Stimulated activated CD8-positive, alpha-beta memory T cell treated with anti-CD3 and anti-CD28 coated beads, Interleukin-2, amount 100 ng/mL, for 48 hours (primary cell): ENCODE data around the gene GMNN.
"Not testable (repeated sequence)": the region's sequence is repeated elsewhere in the genome, so short reads cannot be mapped to it uniquely, and the experiment has no call there.

Experiments
- DNase-seq, 2 donors: peaks; one replicate each; pipeline ENCODE4 v3.0.0-alpha.2; 2020; ENCODE audit warnings: low read depth in 2 of 2

The GMNN gene

GRCh38 chr6:24761851-24762250 is 12.9 kb upstream of the GMNN start:
- no peak for DNase-seq

DNA sequence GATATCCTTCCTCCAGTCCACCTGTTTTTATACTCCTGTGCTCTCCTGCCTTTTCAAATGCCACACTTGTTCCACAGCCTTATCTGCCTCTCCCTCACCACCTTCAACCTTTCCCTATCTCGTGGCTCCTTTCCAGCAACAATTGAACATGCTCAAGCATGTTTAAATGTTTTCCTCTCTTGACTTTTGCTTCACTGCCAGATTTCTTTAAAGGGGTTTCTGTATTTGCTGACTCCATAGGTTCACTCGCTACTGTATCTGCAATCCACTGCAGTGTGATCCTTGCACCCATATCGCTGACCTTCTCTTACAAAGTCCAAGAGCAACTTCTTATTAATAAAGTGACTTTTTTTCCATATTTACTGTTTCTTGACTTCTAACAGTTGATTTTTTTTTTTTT is 11.2 kb upstream of the GMNN start:
- no peak for DNase-seq

GRCh38 chr6:24764833-24765828 is 9.6 kb upstream of the GMNN start:
- not testable (repeated sequence) for DNase-seq

DNA sequence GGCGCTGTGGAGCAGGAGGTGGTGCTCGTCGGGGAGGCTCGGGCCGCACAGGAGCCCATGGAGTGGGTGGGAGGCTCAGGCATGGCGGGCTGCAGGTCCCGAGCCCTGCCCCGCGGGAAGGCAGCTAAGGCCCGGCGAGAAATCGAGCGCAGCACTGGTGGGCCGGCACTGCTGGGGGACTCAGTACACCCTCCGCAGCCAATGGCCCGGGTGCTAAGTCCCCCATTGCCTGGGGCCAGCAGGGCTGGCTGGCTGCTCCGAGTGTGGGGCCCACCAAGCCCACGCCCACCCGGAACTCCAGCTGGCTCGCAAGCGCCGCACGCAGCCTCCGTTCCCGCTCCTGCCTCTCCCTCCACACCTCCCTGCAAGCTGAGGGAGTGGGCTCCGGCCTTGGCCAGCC is 8.8 kb upstream of the GMNN start:
- DNase-seq, result not testable (repeated sequence)

- DNase-seq, result no peak
Measured at GRCh38 chr6:24766680-24767462, 7.9 kb upstream of the GMNN start.

DNA sequence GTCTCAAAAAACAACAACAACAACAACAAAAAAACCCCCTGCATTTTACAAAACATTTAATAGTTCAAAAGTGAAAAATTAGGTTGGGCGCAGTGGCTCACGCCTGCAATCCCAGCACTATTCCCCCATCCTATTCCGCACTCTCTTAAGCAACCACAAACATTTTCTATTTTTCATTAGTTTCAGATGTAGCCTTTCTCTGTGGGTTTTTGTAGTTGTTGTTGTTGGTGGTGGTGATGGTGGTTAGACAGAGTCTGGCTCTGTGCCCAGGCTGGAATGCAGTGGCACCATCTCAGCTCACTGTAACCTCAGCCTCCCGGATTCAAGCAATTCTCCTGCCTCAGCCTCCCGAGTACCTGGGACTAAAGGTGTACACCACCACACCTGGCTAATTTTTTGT is 6.4 kb upstream of the GMNN start:
- DNase-seq, result no peak

- no peak for DNase-seq
Measured at GRCh38 chr6:24775520-24776058, 852 bp downstream of the GMNN start.

- no peak for DNase-seq
Measured at GRCh38 chr6:24777227-24777626, 2.5 kb downstream of the GMNN start.

GRCh38 chr6:24778121-24778520 is 3.4 kb downstream of the GMNN start:
- no peak for DNase-seq

DNA sequence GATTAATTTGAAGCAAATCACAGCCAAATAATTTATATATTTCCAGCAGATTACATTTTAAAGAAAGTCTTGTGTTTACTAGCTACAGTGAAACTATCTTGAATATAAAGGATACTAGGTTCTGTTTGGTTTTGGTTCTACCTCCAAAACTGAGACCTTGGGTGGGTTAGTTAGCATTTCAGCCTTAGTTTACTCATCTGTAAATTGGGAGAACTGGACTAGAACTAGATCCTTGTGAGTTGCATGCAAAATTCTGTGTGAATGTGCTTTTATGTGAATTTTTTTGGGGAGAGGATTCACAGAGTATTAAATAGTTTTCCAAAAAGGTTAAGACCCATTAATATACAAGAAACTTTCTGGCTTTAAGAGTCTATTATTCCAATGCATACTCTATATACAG is 4.1 kb downstream of the GMNN start:
- DNase-seq, result no peak

- no peak for DNase-seq
Measured at GRCh38 chr6:24779416-24780016, 4.8 kb downstream of the GMNN start.

- no peak for DNase-seq
Measured at GRCh38 chr6:24780206-24780605, 5.5 kb downstream of the GMNN start.

GRCh38 chr6:24788031-24788665 is 13.4 kb downstream of the GMNN start:
- DNase-seq, result no peak

- DNase-seq, result no peak
Measured at GRCh38 chr6:24795106-24795505, 20.4 kb downstream of the GMNN start.

DNA sequence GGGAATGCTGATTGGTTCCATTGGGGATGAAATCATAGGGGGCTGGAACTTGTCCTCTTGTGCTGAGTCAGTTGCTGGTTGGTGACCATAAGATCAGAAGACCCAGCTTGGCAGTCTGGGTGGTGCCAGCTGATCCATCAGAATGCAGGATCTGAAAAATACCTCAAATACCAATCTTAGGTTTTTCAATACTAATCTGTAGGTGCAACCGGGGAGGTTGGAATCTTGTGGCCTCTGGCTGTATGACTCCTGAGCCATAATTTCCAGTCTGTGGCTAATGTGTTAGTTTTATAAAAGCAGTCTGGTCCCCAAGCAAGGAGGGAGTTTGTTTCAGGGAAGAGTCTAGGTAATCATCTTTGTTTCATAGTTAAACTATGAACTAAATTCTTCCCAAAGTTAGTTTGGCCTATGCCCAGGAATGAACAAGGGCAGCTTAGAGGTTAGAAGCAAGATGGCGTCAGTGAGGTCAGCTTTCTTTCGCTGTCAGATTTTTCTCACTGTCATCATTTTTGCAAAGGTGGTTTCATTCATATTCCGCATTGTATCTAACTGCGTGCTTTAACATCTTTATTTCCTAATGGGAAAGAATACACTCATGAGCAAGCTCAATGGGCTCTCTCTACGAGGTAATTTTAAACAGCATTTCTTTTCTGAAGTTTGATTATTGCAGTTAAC is 22.0 kb downstream of the GMNN start:
- DNase-seq, result no peak

- DNase-seq, result no peak
Measured at GRCh38 chr6:24797596-24798216, 23.0 kb downstream of the GMNN start.

- no peak for DNase-seq
Measured at GRCh38 chr6:24798740-24799540, 24.2 kb downstream of the GMNN start, which contains the start of gene ARMH2. Gene ARMH2, minus strand, starts transcription at chr6:24798917. Its CDS starts 60 bp downstream, at chr6:24798857.

- DNase-seq, result no peak
Measured at GRCh38 chr6:24799541-24799915, 24.8 kb downstream of the GMNN start.

GRCh38 chr6:24802271-24803059 is 27.7 kb downstream of the GMNN start:
- DNase-seq, result no peak
